HG03558 (cell line): ENCODE results near the gene THEM5.
"Not testable (repeated sequence)": the region's sequence is repeated elsewhere in the genome, so short reads cannot be mapped to it uniquely, and the experiment has no call there.

ENCODE experiments used
- ATAC-seq: cut with Tn5 transposase; IDR thresholded peaks from one replicate; pipeline ENCODE4 v1.9.1; 2021; ENCODE audit warnings: moderate number of reproducible peaks; ENCODE audit not compliant: unreplicated experiment; ENCODE audit errors: extremely low read depth

The THEM5 gene, protein sequence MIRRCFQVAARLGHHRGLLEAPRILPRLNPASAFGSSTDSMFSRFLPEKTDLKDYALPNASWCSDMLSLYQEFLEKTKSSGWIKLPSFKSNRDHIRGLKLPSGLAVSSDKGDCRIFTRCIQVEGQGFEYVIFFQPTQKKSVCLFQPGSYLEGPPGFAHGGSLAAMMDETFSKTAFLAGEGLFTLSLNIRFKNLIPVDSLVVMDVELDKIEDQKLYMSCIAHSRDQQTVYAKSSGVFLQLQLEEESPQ

DNA sequence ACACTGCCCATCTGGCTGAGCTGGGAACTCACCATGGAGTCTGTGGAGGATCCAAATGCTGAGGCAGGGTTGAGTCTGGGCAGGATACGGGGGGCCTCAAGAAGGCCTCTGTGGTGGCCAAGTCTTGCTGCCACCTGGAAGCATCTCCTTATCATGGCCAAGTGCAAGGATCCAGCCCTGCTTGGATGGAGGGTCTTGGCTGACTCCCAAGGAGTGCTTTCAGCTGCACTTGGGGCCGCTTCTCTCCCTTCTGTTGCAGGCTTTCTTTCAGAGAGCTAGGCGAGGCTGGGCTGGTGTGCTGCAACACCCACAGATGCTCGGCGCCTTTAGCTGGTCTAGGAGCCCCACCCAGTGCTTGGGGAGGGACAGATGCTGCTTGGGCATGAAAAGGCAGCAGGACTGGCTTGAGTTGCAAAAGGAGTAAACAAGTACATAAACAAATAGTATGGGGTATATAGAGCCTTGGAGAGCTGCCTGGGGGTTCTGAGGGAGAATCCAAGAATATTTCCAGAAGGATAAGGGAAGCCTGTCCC is at the start of gene THEM5:
TSS of gene THEM5 (minus strand) at position 302 of the 533 bp plus-strand sequence. CDS start at position 155, 147 bp downstream.
- ATAC-seq, result no peak

DNA sequence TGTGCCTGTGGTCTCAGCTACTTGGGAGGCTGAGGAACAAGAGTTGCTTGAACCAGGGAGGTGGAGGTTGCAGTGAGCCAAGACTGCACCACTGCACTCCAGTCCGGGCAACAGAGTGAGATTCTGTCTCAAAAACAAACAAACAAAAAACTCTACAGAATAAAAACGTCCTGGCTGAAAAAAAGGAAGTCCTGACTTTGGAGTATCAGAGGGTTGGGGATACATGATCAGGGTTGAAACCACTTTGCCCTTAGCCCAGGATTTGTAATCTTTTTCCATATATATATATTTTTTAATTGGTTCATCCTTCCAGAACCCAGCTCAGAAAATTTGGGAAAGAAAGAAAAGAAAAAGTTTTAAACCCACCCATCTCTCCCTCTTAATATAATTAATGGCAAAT is 49.3 kb upstream of the THEM5 start:
- no peak for ATAC-seq

- not testable (repeated sequence) for ATAC-seq
Observed at GRCh38 chr1:151900804-151901203, 47.3 kb upstream of the THEM5 start.

DNA sequence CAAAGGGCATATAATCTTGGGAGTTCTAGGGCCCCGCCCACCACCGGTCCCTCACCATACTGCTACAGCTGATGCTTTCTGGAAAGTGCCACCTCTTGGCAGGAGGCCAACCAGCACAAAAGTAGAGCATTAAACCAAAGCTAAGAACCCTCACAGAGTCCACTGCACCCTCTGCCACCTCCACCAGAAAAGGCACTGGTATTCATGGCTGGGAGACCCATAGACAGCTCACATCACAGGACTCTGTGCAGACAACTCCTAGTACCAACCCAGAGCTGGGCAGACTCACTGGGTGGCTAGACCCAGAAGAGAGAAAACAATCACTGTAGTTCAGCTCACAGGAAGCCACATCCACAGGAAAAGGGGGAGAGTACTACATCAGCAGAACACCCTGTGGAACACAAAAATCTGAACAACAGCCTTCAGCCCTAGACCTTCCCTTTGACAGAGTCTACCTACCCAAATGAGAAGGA is 45.0 kb upstream of the THEM5 start:
- ATAC-seq, result no peak

DNA sequence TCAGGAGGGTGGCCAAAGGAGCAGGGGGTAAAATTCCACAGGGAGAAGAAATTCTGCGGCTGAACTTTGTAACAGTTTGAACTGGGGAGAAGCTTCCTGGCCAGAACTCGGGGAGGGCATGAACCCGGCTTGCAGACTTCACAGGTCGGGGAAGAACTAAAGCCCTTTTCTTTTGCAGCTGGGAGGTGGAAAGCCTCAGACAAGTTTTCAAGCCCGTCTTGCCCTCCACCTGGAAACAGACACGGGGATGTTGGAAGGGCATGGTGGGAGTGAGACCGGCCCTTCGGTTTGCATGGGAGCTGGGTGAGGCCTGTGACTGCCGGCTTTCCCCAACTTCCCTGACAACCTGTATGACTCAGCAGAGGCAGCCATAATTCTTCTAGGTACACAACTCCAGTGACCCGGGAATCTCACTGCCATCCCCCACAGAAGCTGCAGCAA is 44.5 kb upstream of the THEM5 start:
- ATAC-seq, result no peak

DNA sequence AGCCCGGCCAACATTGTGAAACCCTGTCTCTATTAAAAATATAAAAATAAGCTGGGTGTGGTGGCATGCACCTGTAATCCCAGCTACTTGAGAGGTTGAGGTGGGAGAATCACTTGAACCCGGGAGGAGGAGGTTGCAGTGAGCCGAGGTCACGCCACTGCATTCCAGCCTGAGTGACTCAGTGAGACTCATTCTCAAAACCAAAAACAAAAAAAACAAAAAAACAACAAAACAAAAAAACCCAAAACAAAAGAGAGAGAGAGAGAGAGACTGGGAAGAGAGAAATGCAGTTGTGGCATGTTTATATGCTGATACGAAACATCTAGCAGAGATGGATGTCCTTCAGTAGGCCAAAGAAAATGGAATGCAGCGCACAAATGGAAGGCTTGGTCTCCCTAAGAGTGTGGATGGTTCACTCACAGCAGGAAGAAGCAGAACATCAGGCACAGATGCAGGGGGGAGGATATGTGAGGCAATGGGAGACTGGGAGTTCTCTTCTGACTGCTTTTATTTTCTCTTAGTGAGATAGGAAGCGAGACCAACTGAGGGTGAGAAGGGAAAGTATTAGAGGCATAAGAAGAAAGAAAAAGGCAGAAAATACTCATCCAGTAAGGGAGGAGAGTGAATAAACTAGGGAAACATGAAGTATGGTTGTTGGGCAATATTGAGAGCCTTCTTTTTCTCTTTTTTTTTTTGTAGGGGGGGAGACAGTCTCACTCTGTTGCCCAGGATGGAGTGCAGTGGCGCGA is 39.8 kb upstream of the THEM5 start:
- ATAC-seq, result no peak

GRCh38 chr1:151892190-151892589 is 38.7 kb upstream of the THEM5 start:
- ATAC-seq, result no peak

GRCh38 chr1:151891512-151891911 is 38.0 kb upstream of the THEM5 start:
- no peak for ATAC-seq

DNA sequence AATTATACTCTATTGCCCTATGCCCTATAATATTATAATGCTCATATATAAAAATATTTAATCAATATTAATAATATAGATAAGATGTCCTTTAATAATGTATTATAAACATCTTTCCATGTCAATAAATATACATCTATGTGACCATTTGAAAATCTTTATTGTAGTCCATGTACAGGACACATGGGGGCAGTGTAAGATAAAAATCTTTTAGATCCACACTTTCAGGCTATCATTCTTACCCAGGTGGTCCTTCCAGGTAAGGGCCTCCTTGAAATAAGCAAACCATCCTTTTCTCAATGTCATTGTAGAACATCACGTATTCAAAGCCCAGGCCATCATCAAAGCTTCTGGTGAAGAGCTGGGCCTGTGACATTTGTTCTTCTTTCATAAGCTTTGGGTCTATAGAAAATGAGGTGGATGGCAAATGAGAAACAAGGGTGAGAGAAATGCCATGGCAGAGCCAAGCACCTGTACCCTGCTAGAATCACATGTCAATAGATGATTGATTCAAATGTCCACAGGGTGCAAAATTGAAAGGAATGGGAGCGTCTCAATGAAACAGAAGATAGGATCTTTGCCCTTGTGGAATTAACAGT is 35.6 kb upstream of the THEM5 start:
- ATAC-seq, result no peak

DNA sequence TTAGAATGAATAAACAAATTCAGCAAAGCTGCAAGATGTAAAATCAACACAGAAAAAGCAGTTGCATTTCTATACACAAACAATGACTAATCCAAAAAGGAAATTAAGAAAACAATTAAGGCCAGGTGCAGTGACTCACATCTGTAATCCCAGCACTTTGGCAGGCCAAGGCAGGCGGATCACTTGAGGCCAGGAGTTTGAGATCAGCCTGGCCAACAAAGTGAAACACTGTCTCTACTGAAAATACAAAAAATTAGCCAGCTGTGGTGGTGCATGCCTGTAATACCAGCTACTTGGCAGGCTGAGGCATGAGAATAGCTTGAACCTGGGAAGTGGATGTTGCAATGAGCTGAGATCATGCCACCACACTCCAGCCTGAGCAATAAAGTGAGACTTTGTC is 33.5 kb upstream of the THEM5 start:
- no peak for ATAC-seq

- ATAC-seq, result no peak
Observed at GRCh38 chr1:151885479-151885878, 32.0 kb upstream of the THEM5 start.

- ATAC-seq, result not testable (repeated sequence)
Observed at GRCh38 chr1:151884879-151885278, 31.4 kb upstream of the THEM5 start.

DNA sequence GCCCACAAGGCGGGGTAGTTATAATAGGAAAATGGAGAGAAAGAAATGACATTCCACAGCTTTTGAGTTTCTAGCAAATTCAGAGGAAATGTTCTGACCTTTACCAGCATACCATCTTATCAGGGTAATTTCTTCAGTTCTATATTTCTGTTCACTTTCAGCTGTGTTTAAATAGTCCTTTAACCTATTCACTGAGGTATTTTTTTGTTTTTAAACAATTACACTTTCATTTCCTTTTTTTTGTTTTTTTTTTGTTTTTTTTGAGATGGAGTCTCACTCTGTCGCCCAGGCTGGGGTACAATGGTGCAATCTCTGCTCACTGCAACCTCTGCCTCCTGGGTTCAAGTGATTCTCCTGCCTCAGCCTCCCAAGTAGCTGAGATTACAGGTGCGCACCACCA is 30.9 kb upstream of the THEM5 start:
- not testable (repeated sequence) for ATAC-seq

GRCh38 chr1:151883898-151884297 is 30.4 kb upstream of the THEM5 start:
- ATAC-seq, result not testable (repeated sequence)

- ATAC-seq, result not testable (repeated sequence)
Observed at GRCh38 chr1:151882918-151883317, 29.4 kb upstream of the THEM5 start.

- ATAC-seq, result no peak
Observed at GRCh38 chr1:151882466-151882865, 29.0 kb upstream of the THEM5 start.

DNA sequence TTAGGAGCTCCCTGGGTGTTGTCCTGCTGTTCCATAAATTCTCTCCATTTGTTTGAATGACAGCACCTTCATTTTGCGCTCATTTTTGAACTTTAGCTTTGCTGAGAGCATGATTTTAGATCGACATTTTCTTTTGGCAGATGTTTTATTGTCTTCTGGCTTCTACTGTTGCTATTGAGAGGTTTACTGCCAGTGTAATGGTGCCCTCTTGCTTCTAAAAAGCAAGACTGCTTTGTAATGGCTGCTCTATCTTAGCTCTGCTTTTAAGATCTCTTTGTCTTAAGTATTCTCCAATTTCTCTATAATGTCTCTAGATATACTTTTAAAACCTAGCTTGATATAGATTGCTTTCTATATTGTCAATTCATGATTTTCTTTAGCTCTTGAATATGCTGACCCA is 28.0 kb upstream of the THEM5 start:
- ATAC-seq, result no peak

GRCh38 chr1:151875419-151876097 is 22.0 kb upstream of the THEM5 start:
- ATAC-seq, result no peak

- ATAC-seq, result not testable (repeated sequence)
Observed at GRCh38 chr1:151872776-151873175, 19.3 kb upstream of the THEM5 start.

DNA sequence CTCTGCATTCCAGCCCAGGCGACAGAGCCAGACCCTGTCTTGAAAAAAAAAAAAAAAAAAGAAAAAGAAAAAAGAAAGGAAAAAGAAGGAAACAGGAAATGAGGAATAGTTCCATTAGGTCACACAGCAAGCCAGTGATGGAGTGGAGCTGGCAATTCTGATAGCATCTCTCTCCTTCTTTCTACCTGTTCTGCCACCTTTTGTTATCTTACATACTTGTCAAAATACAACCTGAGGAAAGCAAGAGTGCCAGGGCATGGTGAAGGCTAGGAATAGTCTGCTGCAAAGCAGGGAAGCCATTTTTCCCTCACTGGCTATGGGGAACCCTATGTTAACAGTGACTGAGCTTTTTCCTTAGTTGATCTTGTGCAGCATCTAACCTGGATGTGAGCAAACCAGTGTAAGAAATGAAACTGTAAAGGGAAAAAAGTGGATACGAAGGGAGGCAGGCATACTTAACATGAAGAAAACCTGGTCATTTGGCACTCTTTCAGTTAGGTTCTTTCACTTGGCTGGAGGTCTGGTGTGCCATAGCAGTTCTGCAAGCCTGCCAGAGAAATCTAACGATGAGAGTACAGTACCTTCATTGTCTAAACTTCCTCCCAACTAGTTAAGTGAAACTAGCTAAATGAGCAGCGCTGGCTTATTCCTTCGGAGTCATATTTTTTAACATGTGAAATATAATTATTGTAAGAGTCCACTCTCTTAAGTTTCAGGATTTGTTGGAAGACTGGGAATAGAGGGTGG is 17.9 kb upstream of the THEM5 start:
- ATAC-seq, result no peak
